Measurements from ENCODE around the gene SNRNP25.

- TF ChIP-seq EZH2 (IDR thresholded peaks at IDR 0.05; ENCODE audit: borderline replicate concordance, insufficient read depth, low read depth, low read length, poor library complexity, severe bottlenecking): no peak
- TF ChIP-seq, protein P1, sequence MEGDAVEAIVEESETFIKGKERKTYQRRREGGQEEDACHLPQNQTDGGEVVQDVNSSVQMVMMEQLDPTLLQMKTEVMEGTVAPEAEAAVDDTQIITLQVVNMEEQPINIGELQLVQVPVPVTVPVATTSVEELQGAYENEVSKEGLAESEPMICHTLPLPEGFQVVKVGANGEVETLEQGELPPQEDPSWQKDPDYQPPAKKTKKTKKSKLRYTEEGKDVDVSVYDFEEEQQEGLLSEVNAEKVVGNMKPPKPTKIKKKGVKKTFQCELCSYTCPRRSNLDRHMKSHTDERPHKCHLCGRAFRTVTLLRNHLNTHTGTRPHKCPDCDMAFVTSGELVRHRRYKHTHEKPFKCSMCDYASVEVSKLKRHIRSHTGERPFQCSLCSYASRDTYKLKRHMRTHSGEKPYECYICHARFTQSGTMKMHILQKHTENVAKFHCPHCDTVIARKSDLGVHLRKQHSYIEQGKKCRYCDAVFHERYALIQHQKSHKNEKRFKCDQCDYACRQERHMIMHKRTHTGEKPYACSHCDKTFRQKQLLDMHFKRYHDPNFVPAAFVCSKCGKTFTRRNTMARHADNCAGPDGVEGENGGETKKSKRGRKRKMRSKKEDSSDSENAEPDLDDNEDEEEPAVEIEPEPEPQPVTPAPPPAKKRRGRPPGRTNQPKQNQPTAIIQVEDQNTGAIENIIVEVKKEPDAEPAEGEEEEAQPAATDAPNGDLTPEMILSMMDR (IDR thresholded peaks at IDR 0.05): no peak
Measured at GRCh38 chr16:77273-77806, 23.7 kb downstream of the SNRNP25 start.

All from B cell (primary cell).